Osteoblast (primary cell): ENCODE results near the gene TMCO1. TPM values are rescaled to one million over a fixed set of nuclear protein-coding genes. Genes with fewer than 3 reads are reported as not detected.
A peak's percentile ranks its signal among the peaks of the same experiment; 100 is the strongest.
"Not testable (repeated sequence)": the region's sequence is repeated elsewhere in the genome, so short reads cannot be mapped to it uniquely, and the experiment has no call there.

ENCODE experiments used
- DNase-seq: peaks from one replicate; pipeline ENCODE4 v3.0.0; 2011; ENCODE audit warnings: low spot score, mixed read lengths; ENCODE audit not compliant: insufficient read length; ENCODE audit errors: missing footprints
- H2AFZ ChIP-seq: 2 replicates; pipeline ENCODE4 v1.6.0; 2011; ENCODE audit warnings: mild to moderate bottlenecking, low read length
- H3K27ac ChIP-seq: 2 replicates; pipeline ENCODE4 v1.5.1; 2011; ENCODE audit warnings: mild to moderate bottlenecking, low read depth, low read length, moderate library complexity
- H3K27me3 ChIP-seq: 2 replicates; pipeline ENCODE4 v1.6.0; 2012; ENCODE audit warnings: mild to moderate bottlenecking, control low read depth, inconsistent platforms, low read length, moderate library complexity; ENCODE audit not compliant: insufficient read depth
- H3K36me3 ChIP-seq: 2 replicates; pipeline ENCODE4 v1.5.1; 2011; ENCODE audit warnings: mild to moderate bottlenecking, low read length, control low read depth, moderate library complexity; ENCODE audit not compliant: insufficient read depth
- H3K4me1 ChIP-seq: 2 replicates; pipeline ENCODE4 v1.5.1; 2011; ENCODE audit warnings: mild to moderate bottlenecking, low read length, control low read depth, moderate library complexity; ENCODE audit not compliant: insufficient read depth
- H3K4me2 ChIP-seq: 2 replicates; pipeline ENCODE4 v1.6.0; 2011; ENCODE audit warnings: mild to moderate bottlenecking, low read length; ENCODE audit not compliant: insufficient read depth
- H3K4me3 ChIP-seq: fragments of 200-600 bp; sonication (generic); 3 replicates; pipeline ENCODE4 v1.5.1; 2012; ENCODE audit warnings: mild to moderate bottlenecking, low read length, inconsistent platforms; ENCODE audit not compliant: insufficient read depth
- H3K79me2 ChIP-seq: 2 replicates; pipeline ENCODE4 v1.6.0; 2012; ENCODE audit warnings: mild to moderate bottlenecking, low read length, control low read depth, inconsistent platforms; ENCODE audit not compliant: insufficient read depth
- H3K9me3 ChIP-seq: 2 replicates; pipeline ENCODE4 v1.5.1; 2011; ENCODE audit warnings: low read depth, low read length, control low read depth
- H4K20me1 ChIP-seq: 2 replicates; pipeline ENCODE4 v1.6.0; 2012; ENCODE audit warnings: mild to moderate bottlenecking, low read length, control low read depth; ENCODE audit not compliant: insufficient read depth
- CTCF ChIP-seq: IDR thresholded peaks from 2 replicates; pipeline ENCODE4 v1.5.1; 2011; ENCODE audit warnings: mild to moderate bottlenecking, low read depth, low read length, moderate library complexity; ENCODE audit errors: extremely low read depth
- total RNA-seq: library from RNA; depleted of rRNA; stranded (reverse); fragments of >200 nt; gene quantifications from 2 replicates; pipeline ENCODE4 v1.2.3, GENCODE V29; 2012

Gene TMCO1
- total RNA-seq, 1 donor: 87.6 TPM

- Histone ChIP-seq H3K79me2 (no peaks in the 10 kb centered on the region), H4K20me1 (no peaks in the 10 kb centered on the region), H3K27me3 (no peaks in the 10 kb centered on the region), H3K4me2 (no peak overlapping the region), H3K9me3 (no peaks in the 10 kb centered on the region), H3K4me1 (no peaks in the 10 kb centered on the region), H3K27ac (no peak overlapping the region), H3K4me3 (no peak overlapping the region), H2AFZ (no peak overlapping the region), H3K36me3 (peaks cover 23% of the 10 kb centered on the region)
- no peak for DNase-seq
- no peak for TF ChIP-seq CTCF
These were observed 42.5 kb downstream of the TMCO1 start for GRCh38 chr1:165726169-165726568.

GRCh38 chr1:165717918-165718515 is 50.7 kb downstream of the TMCO1 start:
- H4K20me1 ChIP-seq: no peaks in the 10 kb centered on the region
- H3K9me3 ChIP-seq: no peaks in the 10 kb centered on the region
- H3K4me1 ChIP-seq: peaks cover 6% of the 10 kb centered on the region
- H3K27me3 ChIP-seq: no peaks in the 10 kb centered on the region
- H3K79me2 ChIP-seq: no peaks in the 10 kb centered on the region
- H2AFZ ChIP-seq: peak overlapping the region; percentile 66
- H3K27ac ChIP-seq: no peak overlapping the region
- peak overlapping the region; percentile 63 for H3K4me2 ChIP-seq
- TF ChIP-seq CTCF: peak; percentile 83
- peak; percentile 84 for DNase-seq
- no peak overlapping the region for H3K4me3 ChIP-seq
- H3K36me3 ChIP-seq: no peaks in the 10 kb centered on the region

- not testable (repeated sequence) for H3K79me2 ChIP-seq, H2AFZ ChIP-seq
These were observed 52.2 kb downstream of the TMCO1 start for GRCh38 chr1:165716265-165717051.

GRCh38 chr1:165712764-165713163 is 55.9 kb downstream of the TMCO1 start:
- H3K4me3 ChIP-seq: no peak overlapping the region
- TF ChIP-seq CTCF: no peak
- no peak overlapping the region for H3K27ac ChIP-seq
- H3K36me3 ChIP-seq: no peaks in the 10 kb centered on the region
- DNase-seq: no peak
- H4K20me1 ChIP-seq: no peaks in the 10 kb centered on the region
- H3K4me1 ChIP-seq: no peaks in the 10 kb centered on the region
- no peak overlapping the region for H2AFZ ChIP-seq
- no peak overlapping the region for H3K4me2 ChIP-seq
- no peaks in the 10 kb centered on the region for H3K79me2 ChIP-seq
- H3K9me3 ChIP-seq: no peaks in the 10 kb centered on the region
- no peaks in the 10 kb centered on the region for H3K27me3 ChIP-seq

More at GRCh38 chr1:165716265-165717051, 52.2 kb downstream of the TMCO1 start:
- not testable (repeated sequence) for H3K27ac ChIP-seq, H3K4me2 ChIP-seq, DNase-seq, H4K20me1 ChIP-seq, H3K9me3 ChIP-seq, H3K36me3 ChIP-seq, H3K4me3 ChIP-seq, H3K4me1 ChIP-seq, H3K27me3 ChIP-seq
